Testis (tissue), 2 donors: ENCODE data around the gene SYNPO2L.

Experiments
- CTCF ChIP-seq, 3 experiments: fragments of 450-650 bp in 2 of 3; fragments of 200-600 bp in 1 of 3; sonication (generic) in 1 of 3; IDR thresholded peaks; one replicate each; pipeline ENCODE4 v1.5.1; 2016 to 2019; ENCODE audit warnings: antibody characterized with exemption in 3 of 3, mild to moderate bottlenecking in 2 of 3, moderate library complexity in 1 of 3
- POLR2A ChIP-seq: fragments of 450-650 bp; IDR thresholded peaks from one replicate; pipeline ENCODE4 v1.6.1; 2017; ENCODE audit warnings: antibody characterized with exemption, mild to moderate bottlenecking, moderate library complexity

GRCh38 chr10:73653195-73653594, 2.6 kb downstream of the SYNPO2L start:
- TF ChIP-seq CTCF (IDR thresholded peaks at IDR 0.05): no peak
- TF ChIP-seq POLR2A: no peak
